NCI-H1105 treated with DMSO at 0.1 percent for 48 hours (cell line): ENCODE data around the gene PLXDC2.

ENCODE experiments used
- DNase-seq: peaks from one replicate; lab custom pipeline; 2025; lab: John Stamatoyannopoulos, UW

Gene PLXDC2

DNA sequence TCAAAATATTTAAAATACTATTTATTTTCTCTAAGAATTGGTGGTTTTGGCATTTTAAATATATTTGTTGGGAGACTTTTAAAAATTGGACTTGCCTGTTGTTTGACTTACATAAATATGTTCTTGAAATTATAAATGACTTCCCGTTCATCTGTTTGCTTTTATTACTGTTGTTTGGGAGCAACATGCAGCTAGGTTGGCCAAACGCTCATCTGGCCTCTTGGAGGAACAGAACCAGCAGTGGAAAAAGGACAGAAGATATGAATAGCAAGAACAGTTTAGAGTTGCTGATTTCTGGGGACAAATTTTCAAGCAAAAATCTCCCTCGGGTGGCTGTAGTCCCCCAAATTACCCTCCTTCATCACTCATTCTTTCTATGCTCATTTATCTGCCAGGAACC is 41.6 kb downstream of the PLXDC2 start:
- DNase-seq = no peak

GRCh38 chr10:19860107-19860506 is 43.9 kb downstream of the PLXDC2 start:
- no peak for DNase-seq

DNA sequence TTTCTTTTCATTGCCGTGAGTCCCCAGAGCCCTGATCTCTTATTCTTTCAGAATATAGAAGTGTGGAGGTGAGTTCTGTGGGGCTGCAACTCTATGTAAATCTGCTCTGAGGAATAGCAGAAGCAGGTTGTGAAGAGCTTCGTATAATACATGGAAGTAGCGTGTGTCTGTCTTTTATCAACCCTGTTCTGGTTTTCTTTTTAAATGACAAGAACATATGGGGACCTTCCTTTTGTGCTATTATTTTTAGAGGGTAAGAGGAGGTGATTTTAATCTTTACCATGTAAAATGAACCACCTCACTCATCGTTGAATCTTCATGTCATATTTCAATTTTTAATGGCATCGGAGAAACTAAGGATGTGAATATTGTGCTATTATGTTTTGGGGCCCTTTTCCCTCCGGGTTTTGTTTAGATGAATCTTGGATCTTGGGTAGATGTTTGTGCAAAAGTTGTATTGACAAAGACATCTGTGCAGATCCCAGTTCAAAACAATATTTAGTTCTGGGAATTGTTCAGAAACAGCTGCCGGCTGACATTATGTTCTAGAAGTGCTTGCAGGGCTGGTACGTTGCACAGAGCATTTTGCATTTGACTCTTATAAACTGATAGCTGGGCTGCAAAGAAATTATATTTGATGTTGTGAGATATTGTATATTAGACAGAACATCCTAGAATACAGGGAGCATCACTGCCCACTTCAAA is 46.7 kb downstream of the PLXDC2 start:
- DNase-seq = no peak

DNA sequence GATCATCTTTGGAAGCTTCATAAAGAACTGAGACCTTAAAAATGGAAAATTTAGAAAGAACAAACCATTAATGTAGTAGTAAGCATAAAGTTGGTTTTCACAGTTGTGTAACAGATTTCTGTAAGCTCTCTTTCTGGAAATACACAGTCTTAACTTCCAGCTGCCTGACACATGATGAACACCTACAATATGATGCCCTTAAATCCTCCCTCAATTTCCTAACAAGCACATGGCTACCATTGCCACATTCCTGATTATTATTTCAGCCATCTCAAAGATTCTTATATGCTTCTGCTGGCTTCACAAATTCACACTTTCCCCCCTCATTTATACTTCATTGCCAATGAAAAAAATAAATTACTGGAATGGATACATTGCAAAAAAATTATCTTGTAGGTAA is 49.4 kb downstream of the PLXDC2 start:
- no peak for DNase-seq

DNA sequence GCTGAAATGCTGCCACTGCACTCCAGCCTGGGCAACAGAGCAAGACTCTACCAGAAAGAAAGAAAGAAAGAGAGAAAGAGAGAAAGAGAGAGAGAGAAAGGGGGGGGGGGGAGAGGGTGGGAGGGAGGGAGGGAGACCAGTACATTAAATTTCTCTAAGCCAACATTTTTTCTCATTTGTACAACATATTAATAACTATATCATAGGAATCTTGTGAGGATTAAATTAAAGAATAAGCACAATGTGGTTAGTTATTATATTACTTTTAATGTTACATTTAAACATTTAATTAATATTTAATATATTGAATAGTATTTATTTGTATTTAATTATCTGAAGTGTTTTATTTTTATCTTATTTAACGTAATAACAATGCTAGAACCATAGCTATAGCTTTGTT is 53.1 kb downstream of the PLXDC2 start:
- DNase-seq = no peak

GRCh38 chr10:19872504-19873271 is 56.5 kb downstream of the PLXDC2 start:
- DNase-seq = no peak

DNA sequence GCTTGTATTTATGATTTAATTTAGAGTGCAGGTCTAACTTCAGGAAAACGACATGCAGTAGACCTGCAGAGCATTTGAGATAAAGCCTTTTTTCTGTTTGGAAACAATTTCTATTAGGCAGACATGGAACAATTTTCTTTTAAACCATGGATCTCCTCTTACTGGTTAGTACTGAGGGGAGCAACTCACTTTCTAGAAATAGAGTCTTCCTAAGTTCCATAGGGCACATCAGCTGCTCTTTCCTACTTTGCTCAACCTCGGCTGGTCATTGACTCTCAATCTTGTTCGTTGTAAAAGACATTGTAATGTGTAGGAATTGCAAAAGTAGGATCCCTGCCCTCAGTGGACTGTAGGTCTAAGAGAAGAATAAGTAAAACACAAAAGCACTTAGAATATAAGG is 58.0 kb downstream of the PLXDC2 start:
- DNase-seq = no peak

DNA sequence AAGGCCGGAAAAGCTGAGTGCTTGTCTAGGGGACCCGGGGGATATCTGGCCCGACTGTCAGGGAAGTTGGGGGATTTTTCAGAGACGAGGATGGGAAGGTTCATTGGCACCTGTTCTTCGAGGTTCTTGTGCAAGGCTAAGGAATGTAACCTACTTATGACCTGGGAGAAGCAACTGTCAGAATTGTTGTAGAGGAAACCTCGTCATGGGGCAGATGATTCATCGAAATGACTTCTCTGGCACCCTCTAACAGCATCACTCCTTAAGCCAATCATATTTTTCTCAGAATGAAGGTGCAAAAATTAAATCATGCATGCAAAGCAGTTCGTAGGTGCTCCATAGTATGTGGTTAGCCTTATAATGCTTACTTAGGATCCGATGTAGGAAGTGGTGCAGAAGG is 58.6 kb downstream of the PLXDC2 start:
- no peak for DNase-seq

DNA sequence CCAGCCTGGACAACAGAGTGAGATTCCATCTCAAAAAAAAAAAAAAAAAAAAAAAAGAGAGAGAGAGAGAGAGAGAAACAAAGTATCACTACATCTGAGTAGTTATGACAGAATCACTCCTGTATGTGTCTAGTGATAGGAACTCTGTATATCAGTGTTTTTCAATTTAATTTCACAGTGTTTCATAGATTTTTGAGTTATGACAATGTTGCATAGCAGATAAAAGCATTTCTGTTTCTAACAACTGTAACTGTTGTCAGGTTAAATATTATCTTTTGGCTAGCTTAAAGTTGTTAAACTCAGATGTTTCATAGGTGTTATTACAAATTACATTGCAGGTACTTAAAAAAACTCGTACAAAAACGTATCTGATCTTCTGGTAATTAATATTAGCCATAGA is 60.3 kb downstream of the PLXDC2 start:
- DNase-seq = no peak

DNA sequence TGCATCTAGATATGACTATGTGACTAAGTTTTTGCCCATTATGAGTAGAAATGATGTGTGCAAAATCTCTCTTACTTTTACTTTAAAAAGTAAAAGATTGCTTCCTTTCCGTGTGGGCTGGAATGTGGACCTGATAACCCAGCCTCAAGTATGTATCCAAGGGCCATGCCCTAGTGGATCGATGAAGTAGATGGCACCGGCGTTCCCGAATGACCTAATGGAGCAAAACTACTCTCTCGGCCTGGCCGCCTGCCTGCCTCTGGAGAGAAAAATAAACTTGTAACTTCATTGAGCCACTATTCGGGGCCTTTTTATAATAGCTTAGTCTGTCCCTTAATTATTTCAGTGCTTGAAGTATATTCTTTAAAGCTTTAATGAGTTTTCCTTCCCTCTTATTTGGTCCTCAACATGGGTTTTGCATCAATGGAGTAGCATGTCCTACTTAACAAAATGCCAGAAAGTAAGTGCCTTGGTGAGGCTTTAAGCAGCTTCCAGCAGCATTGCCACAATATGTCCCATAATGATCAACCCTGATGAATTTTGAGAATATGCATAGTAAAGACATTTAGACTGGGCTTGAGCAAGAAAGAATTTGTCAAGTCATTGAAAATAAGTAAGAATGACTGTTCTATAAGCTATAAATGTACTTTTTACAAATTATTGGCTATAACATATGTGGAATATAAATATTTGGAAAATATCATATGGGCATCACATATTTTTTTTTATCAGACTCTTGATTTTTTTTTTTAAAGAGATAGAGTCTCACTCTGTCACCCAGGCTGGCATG is 61.4 kb downstream of the PLXDC2 start:
- no peak for DNase-seq

- no peak for DNase-seq
These were observed 66.4 kb downstream of the PLXDC2 start for GRCh38 chr10:19882621-19883020.

GRCh38 chr10:19888061-19888660 is 71.9 kb downstream of the PLXDC2 start:
- no peak for DNase-seq

DNA sequence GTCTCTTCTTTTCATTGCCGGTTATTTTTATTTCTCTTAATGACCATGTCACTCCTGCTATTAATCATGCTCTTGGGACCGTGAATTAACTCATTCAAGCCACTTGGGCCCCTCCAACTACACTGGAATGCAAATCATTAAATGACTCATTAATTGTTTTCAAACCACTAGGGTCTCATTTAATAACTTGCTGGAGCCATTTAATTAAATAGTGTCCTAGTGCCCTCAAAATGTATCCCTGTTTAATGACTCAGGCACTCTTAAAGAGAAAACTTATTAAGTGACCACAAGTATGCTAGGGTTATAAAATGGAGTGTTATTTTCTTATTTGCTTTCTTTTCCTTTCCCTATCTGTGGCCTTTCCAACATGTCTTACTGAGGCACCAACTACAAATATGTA is 73.0 kb downstream of the PLXDC2 start:
- DNase-seq = no peak

DNA sequence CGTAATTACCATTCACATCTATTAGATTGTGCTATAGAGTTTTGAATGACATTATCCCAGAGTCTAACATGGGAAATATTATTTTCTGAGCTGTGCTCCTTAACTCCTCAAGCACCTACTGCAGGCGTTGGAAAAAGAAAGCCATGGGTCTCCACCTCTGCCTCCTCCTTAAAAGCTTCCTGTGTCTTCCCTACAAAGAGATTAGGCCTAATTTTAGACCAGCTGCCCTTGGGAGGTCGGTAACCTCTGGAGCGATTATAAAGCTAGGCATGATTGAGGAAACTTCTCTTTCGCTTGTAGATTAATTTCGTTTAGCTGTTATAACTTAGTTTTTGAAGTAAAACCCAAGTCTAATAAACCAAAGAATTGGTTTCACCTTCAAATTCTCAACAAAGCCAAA is 75.2 kb downstream of the PLXDC2 start:
- DNase-seq = no peak

- DNase-seq = no peak
These were observed 76.0 kb downstream of the PLXDC2 start for GRCh38 chr10:19892270-19892669.

DNA sequence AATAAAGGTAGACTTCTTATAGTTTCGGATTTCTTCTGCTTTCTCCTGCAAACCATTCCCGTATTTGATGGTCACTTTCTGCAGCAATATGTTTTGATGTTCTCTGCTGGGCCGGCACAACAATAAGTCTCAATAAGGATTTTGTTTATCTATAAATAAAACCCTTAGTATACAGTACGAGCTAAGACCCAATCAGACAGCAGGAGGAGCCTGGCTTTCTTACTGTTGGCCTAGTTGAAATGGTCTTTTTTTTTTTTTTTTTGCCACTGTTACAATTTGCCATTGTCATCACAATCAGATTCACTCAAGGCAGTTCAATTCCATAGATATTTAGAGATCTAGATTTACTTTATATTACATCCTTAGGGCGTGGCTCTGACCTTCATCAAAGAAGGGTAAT is 76.4 kb downstream of the PLXDC2 start:
- no peak for DNase-seq

DNA sequence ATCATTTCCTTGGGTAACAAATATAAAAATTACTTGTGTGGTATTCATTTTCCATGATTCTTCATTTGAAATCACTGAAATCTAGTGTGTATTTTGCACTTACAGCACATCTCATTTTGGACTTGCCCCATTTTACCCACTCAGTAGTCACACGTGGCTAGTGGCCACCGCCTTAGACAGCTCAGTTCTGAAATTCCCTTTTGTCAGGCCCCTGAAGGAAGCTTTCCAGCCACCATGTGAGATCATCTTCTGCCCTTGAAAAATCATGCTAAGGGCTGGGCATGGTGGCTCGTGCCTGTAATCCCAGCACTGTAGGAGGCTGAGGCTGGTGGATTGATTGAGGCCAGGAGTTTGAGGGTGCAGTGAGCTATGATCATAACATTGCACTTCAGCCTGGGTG is 79.3 kb downstream of the PLXDC2 start:
- no peak for DNase-seq

DNA sequence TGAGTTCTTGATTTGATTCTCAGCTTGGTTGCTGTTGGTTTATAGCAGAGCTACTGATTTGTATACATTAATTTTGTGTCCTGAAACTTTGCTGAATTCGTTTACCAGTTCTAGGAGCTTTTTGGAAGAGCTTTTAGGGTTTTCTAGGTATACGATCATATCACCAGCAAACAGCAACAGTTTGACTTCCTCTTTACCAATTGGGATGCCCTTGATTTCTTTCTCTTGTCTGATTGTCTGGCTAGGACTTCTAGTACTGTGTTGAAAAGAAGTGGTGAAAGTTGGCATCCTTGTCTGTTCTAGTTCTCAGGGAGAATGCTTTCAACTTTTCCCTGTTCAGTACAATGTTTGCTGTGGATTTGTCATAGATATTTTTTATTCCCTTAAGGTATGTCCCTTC is 86.2 kb downstream of the PLXDC2 start:
- no peak for DNase-seq

DNA sequence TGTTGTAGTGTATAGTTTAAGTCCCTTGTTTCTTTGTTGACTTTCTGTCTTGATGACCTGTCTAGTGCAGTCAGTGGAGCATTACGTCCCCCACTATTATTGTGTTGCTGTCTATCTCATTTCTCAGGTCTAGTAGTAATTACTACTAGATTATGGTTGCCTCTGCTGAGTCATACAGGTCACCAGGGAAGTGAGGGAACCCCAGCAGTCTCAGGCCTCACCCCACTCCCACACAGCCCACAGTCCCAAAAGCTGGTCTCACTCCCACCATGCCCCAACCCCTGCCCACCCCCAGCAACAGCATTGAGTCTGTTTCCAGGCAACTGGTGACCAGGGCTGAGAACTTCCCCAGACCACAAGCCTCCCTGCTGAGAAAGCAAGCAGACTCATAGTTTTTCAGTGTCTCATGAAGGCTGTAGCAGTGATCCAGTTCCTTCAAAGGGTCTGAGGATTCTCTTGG is 88.0 kb downstream of the PLXDC2 start:
- no peak for DNase-seq

GRCh38 chr10:19906108-19906791 is 90.0 kb downstream of the PLXDC2 start:
- no peak for DNase-seq

DNA sequence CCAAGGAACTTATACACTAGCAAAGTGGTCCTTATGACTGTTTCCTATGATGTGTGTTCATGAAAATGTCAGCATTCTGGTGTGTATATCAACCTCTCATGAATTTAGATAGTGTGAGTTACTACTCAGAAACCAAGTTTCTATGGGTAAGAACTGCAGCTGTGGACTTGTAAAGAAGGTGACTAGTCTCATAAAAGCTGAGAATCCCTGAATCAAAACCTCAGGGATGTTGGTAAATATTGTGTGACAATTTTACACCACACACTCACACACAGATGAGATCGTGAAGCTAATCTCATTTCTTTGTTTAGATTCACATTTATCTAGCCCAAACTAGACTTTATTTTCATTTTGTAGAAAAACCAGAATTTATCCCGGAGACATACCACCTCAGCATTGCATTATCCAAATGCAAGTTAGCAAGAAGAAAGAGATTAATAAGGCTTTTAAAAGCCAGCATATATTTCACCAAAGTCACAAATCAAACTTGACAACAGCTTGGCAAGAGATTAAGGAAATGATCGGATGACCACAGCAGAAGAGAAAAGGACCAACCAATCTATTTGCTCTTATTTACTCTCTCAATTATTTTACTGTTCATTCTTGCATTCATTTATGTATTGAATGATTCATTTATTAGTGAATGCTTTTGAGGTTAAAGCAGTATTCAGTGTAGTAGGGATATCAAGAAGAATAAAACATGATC is 92.9 kb downstream of the PLXDC2 start:
- DNase-seq = no peak
